Measurements from ENCODE around the gene SGPL1.
"Not testable (repeated sequence)": the region's sequence is repeated elsewhere in the genome, so short reads cannot be mapped to it uniquely, and the experiment has no call there.

Gene SGPL1, protein sequence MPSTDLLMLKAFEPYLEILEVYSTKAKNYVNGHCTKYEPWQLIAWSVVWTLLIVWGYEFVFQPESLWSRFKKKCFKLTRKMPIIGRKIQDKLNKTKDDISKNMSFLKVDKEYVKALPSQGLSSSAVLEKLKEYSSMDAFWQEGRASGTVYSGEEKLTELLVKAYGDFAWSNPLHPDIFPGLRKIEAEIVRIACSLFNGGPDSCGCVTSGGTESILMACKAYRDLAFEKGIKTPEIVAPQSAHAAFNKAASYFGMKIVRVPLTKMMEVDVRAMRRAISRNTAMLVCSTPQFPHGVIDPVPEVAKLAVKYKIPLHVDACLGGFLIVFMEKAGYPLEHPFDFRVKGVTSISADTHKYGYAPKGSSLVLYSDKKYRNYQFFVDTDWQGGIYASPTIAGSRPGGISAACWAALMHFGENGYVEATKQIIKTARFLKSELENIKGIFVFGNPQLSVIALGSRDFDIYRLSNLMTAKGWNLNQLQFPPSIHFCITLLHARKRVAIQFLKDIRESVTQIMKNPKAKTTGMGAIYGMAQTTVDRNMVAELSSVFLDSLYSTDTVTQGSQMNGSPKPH

GRCh38 chr10:70815504-70816219 is at the start of gene SGPL1:
TSS of gene SGPL1 (plus strand) at chr10:70815948. CDS start at chr10:70816854, 906 bp downstream.
- peak; percentile 74 for DNase-seq (ENCODE audit: low read depth)

DNA sequence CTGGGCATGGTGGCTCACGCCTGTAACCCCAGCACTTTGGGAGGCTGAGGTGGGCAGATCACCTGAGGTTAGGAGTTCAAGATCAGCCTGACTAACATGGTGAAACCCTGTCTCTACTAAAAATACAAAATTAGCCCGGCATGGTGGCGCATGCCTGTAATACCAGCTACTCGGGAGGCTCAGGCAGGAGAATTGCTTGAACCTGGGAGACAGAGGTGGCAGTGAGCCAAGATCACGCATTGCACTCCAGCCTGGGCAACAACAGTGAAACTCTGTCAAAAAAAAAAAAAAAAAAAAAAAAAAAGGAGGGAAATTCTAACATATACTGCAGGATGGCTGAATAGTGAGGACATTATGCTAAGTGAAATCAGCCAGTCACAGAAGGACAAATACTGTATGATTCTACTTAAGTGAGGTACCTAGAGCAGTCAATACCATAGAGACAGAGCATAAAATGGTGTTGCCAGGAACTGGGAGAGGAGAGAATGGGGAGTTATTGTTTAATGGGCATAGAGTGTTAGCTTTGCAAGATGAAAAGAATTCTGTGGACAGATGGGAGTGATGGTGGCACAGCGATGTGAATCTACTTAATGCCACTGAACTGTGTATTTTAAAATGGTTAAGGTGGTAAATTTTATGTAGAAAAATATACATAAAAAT is 47.6 kb upstream of the SGPL1 start:
- DNase-seq (ENCODE audit: low read depth), result not testable (repeated sequence)

DNA sequence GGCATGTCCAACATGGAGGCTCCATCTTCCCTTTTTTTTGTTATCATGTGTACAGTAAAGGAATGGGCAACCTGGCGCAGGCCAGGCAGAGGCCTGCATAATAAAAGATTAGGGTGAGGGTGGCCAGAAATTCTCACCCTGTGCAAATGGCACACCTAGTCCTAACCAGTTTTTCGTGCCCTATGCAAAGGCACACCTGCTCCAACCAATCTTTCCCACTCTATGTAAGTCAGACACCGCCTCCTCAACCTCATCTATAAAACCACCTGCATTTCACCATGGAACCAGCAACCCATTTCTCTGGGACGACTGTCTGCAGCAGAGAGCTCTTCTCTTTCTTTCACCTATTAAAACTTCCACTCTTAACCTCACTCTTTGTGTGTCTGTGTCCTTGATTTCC is 46.6 kb upstream of the SGPL1 start:
- DNase-seq (ENCODE audit: low read depth), result no peak

DNA sequence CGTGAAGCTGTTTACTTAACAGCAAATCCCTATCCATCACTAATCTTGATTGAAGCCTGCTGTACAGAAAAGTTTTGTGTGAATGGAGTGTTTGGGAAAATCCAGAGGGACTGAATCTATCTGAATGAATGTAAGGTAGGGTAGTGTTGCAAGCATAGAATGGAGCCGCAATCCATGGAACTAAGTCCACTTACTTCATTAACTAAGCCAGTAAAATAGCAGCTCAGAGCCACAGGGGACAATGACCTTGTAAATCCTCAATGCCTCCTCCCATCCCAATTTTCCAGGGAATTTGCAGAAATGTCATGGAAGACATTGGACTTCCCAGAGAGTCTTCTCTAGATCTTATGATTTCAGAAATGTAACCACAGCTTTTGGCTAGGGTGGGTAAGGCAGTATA is 45.7 kb upstream of the SGPL1 start:
- no peak for DNase-seq (ENCODE audit: low read depth)

DNA sequence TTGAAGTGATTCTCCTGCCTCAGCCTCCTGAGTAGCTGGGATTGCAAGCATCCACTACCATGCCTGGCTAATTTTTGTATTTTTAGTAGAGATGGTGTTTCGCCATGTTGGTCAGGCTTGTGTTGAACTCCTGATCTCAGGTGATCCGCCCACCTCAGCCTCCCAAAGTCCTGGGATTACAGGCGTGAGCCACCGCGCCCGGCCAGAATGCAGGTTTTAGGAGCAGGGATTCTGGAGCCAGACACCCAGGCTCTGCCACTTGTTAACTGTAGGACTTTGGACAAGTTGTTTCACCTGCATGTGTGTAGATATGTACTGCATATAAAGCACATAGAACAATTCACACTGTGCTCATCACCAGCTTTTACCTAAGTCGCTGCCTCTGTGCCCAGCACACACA is 45.2 kb upstream of the SGPL1 start:
- not testable (repeated sequence) for DNase-seq (ENCODE audit: low read depth)

DNA sequence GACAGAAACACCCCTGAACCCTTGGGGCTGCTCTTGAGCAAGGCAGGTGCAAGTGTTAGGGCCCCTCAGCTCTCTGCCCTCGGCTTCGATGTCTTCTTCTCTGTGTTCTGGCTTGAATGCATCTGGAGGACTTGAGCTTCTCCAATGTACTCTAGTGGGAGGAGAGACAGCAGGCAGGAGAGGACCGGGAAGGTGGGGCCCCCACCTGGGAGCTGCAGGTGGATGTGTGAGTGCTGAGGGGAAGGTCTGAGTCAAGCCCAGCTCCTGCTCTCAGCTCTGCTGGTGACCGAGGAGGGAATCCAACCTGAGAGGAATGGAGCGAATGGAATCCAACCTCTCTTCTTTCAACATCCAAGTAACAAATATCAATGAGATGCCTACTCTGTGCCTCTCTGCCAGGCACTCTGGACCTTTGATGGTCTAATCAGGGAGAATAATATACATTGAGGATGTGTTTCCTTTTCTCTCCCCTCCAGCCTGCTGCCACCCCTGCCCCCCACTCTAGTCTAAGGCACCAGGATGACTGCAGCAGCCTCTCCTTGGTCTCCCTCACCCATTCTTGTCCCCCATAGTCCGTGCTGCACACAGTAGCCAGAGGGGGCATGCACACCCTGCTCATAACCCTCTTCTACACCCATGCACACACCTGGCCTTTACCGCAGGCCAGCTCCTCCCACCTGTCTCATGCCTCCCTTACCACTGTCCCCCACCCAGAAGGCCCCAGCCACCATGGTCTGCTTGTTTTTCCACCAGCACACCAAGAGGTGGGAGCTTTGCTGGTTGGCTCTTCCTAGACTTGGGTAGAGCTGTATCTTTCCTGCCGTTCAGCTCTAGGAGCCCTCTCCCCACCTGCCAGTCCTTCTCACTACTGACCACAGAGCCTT is 44.2 kb upstream of the SGPL1 start:
- no peak for DNase-seq (ENCODE audit: low read depth)

DNA sequence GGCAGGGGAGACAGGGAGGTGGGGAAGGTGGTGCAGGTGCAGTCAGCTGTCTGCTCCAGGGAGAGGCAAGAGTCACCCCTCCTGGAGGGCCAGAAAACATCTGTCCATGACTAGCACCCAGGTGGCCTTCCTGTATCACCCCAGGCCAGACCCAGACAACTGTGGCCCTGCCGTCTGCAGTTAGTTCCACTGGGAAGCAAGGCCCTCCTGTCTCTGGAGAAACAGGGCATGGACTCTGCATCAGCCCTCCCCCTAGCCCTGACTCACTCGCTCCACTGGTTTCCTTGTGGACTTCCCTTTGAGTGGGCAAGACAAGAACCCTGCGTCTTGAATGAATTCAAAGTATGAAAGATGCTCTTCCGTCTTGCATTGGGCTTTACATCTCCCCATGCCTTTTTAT is 43.1 kb upstream of the SGPL1 start:
- no peak for DNase-seq (ENCODE audit: low read depth)

DNA sequence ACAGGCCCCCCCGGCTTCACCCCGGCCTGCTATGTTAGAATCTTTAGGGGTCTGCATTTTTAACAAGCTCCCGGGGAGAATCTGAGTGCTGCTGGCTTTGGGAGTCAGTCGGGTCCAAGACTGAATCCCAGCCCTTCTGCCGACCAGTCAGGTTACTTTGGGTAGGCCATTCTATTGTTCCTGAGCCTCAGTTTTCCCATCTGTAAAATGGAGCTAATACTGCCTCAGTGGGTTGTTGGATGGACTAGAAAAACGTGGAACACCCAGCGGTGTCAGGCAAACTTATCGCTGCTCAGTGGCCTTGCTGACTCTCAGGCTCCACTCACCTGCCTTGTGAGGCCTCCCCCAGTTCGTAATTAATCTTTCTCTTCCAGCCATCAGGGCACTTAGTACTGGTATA is 42.3 kb upstream of the SGPL1 start:
- DNase-seq (ENCODE audit: low read depth), result no peak

DNA sequence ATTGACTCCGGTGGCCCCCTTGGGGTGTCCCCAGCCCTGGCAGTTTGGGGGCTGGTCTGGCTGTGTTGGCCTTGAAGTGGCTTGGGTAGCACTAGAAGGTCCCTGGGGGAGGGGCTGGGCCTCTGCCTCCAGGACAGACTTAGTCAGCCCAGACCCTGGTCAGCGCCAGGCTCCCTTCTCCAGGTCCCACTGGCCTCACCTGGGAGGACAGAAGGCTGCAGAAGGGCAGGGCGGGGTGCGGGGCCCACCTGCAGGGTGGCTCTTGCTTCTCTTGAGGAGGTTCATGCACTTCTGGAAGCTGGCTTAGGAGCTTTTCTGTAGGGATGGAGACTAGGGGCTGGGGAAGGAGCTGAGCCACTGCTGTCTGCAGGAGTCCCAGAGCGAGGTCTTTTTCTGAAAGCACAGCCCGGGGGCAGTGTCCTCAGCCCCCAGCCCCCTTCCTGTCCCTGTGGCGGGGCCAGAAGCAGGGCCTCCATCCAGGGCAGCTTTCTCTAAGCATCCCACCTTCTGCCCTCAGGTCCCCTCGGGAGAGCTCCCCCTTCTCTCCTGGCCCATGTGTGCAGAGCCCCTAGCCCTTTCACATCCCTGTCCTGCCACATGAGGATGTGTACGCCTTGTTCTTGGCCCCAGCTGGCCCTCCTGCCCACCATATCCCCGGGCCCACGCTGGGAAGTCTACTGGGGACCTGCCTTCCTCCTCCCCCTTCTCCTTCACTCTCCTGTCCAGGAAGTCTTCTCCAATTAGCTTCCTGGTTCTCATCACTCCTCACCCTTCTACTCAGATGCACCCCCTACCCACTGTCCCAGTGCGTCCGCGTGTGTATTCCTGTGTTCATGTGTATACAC is 41.6 kb upstream of the SGPL1 start:
- no peak for DNase-seq (ENCODE audit: low read depth)

DNA sequence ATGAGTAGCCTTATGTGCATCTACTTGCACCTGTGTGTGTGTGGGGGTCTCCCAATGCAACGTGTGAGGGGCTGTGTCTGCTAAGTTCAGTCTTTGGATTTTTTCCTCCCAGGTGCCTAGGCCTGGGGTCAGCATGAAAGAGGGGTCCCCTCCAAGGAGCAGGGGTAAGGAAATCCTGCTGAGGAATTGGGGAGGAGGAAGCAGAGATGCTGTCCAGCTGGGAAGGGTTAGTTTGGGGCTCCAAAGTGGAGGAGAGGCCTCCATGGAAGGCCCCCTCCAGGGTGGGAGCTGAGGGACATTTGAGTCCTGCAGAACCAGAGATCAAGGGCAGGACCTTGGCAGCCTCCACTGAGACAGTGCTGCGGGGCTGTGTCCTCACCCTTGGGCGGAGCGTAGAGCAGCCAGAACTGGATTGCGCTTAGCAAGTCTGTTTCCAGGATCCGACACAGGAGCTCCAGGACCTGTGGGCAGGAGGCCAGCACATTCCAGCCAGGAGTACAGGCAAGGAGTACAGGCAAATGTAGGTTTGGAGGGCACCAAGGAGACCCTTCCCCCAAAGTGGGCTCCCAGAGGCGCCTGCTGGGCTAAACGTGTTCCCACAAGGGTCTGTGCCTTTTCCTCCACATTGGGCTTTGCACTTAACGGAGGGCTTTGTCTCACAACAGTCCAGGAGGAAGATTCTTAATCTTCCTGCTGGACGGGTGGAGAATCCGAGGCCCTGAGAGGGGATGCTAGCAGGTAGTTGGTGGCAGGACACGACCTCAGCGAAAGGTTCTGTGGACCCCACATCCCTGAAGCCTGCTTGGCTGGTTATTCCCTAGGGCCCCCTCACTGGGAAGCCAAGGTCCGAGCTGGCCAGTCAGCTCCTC is 40.7 kb upstream of the SGPL1 start:
- no peak for DNase-seq (ENCODE audit: low read depth)

DNA sequence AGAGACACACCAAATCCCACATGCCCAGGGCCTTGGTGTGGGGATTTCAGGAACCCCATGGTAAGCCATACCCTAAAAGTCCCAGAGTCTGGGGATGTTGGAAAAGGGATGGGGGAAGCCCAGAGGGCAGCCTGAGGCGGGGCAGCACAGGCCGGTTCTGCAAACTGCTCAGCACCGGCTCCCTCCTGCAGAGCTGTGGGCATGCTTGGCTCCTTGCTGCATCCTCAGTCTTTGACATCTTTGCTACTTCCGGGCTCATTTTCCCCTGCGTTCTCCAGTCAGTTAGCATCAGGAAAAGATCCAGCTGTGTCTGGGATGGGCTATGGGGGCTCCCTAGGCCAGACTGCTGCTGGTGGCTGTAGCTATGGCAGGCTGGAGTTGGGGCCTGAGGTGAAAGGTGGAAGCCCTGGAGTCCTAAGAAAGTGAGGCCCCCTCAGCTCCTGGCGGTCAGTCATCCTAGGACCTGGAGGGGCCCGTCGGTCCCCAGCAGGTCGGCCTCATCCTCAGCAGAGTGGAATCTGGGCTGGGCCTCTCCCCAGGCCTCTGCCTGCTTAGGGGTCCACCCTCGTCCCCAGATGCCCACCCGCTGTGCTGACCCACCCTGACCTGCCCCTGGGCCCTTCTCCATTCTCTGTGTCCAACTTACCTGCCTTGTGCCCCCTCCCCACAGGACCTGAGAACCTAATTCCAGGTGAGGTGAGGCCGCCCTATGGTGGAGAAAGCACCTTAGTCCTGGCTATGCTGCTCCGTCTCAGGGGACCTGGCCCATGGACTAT is 39.9 kb upstream of the SGPL1 start:
- DNase-seq (ENCODE audit: low read depth), result no peak

DNA sequence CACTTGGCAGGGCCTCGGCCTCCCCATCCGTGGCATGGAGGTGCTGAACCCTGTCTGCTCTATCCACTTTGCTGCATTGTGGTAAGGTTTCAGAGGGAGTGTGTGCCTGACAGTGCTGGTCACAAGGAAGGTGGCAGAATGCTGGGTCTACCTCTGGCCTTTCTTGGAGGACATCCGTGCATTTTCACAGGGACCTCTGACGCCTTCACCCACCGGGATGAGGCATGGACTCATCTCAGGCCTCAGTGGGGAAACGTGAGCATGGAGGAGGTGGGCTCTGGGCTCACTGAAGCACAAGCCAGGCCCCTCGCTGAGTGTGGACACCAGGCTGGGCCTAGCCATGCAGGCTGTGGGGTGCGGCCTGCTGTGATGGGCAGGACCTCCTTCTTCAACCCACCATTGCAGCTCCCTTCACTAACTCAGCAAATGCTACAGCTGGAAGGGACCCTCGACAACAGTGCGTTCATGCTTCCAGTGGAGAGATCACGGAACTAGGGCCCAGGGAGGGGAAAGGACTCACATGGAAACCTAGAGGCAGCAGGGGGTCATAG is 39.2 kb upstream of the SGPL1 start:
- no peak for DNase-seq (ENCODE audit: low read depth)

DNA sequence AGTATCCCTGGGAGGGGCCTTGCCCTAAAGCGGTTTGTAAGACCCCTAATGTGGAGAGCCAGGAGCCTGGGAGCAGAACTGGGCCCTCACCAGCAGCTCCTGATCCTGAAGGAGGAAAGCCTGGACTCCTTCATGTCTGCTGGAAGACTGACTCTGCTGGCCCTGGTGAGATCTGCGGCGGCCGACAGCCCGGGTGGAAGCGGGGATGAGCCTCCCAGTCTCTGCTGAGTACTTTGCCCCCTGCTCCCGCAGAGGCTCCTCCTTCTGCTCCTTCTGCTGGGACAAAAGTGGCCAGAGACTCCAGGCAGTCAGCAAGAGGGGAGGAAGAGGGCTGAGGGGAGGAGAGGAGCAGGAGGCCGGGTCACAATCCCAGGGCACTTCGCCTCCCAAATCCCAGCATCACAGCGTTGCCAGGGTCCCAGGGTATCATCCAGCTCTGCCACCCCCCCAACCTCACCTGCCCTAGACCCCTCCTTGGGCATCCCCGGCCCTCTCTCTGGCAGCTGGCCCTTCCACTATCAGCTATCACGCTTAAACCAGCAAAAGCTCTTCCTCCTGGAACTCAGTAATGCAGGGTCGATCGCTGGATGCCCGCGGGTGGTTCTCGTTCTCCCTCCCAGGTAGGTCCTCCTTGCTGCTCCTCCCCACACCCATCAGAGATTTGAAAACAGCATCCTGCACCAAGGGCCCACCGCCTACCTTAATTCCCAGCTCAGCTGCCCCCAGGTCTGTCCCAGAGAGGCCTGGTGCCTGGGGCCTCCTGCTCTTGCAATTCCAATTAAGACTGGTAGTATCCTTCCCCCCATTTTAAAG is 38.5 kb upstream of the SGPL1 start:
- no peak for DNase-seq (ENCODE audit: low read depth)

GRCh38 chr10:70778267-70778924 is 37.4 kb upstream of the SGPL1 start:
- no peak for DNase-seq (ENCODE audit: low read depth)

DNA sequence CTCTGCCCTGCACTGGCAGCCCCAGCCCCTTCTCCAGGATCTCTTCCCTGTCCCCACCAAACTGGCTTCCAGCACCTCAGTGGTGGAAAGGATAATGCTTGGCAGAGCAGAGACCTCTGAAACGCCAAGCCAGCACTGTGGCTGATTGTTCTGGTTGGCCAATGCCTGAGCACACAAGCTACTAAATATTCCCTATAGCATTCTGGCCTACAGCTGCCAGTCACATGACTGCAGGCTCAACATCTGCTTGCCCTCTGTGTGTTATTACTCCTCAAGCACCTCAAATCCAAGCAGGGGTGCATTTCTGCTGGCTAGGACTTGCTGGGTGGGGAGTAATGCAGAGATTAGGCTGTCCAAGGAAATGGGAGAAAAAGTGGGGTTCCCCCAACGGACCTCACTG is 36.7 kb upstream of the SGPL1 start:
- DNase-seq (ENCODE audit: low read depth), result no peak

DNA sequence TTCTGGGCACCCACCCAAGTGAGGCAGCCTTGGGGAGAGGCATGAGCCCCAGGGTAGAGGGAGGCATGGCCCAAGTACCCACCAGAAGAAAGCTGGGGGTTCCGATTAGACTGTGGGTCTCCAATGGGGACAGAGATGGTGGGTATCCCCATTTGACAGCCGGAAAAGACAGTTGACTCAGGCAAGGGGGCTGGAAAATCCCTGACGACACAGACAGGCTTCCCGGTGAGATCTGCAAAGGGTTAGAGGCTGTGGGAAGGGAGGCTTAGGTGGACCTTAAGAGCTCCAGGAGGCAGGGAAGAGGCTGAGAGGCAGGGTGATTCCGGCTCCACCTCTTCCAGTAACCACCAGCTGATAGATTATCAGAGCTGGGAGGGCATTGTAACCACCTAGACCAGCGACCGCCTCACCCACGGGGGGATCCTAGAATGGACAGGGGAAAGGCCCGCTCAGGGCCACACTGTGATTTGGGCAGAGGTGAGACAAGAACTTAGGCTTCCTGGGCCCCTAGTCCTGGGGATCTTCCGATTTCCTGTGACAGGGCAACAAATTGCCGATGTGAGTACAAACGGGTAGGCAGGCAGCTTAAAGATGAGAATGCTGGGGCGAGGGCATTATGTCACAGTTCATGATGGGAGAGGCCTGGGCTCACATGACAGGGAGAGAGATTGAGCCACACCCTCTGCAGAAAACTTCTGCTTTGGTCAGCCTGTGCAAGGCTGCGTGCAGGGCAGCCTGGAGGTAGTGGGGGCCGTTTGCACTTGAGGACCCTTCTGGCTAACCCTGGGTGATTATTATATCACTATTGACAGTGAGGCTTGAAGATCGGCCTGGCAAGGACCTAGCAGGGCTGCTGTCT is 36.0 kb upstream of the SGPL1 start:
- DNase-seq (ENCODE audit: low read depth), result no peak
